Psoas muscle (tissue), 8 donors: ENCODE data around the gene EYS. TPM values are rescaled to one million over a fixed set of nuclear protein-coding genes. Genes with fewer than 3 reads are reported as not detected.

Experiments used
- ATAC-seq, 4 donors: fragments of 200-7000 bp; cut with Tn5 transposase; one replicate each; pipeline ENCODE4 v1.9.1; 2020; ENCODE audit warnings: moderate library complexity in 3 of 4, mild to moderate bottlenecking in 2 of 4
- DNase-seq, 2 donors: peaks; one replicate each; pipeline ENCODE4 v3.0.0-alpha.2; 2020
- H3K27ac ChIP-seq: fragments of 200-600 bp; one replicate; pipeline ENCODE4 v1.8.0; 2022
- H3K27me3 ChIP-seq, 3 donors: fragments of 200-600 bp in 1 of 3; one replicate each; pipeline versions ENCODE4 v1.6.1 to v1.8.0; 2013 to 2022; ENCODE audit warnings: low read length in 2 of 3, mild to moderate bottlenecking in 2 of 3, moderate library complexity in 1 of 3; ENCODE audit not compliant: insufficient read depth in 3 of 3
- H3K36me3 ChIP-seq, 2 donors: fragments of 200-600 bp in 1 of 2; one replicate each; pipeline versions ENCODE4 v1.6.1 to v1.8.0; 2013 to 2022; ENCODE audit warnings: low read depth in 1 of 2, mild to moderate bottlenecking in 1 of 2, moderate library complexity in 1 of 2; ENCODE audit not compliant: insufficient read depth in 1 of 2
- H3K4me1 ChIP-seq: fragments of 200-600 bp; one replicate; pipeline ENCODE4 v1.8.0; 2022
- H3K4me3 ChIP-seq: fragments of 200-600 bp; one replicate; pipeline ENCODE4 v1.8.0; 2022; ENCODE audit warnings: mild to moderate bottlenecking
- H3K9me3 ChIP-seq: fragments of 200-600 bp; one replicate; pipeline ENCODE4 v1.8.0; 2022
- WGBS, 3 donors: extraction: QIAGEN DNeasy Blood & Tissue Kit; methylation state at CpG; one replicate each; pipeline versions ENCODE4 v1.1.6 to v1.1.7; 2013; 5-methylcytosine and 5-hydroxymethylcytosine counted together
- intact Hi-C, 2 donors: fragments of 100-400 bp; cut with DNase I; formaldehyde crosslinking; loops; one replicate each; pipeline versions ENCODE4 v1.11.0 to v1.14.2; 2022
- polyA plus RNA-seq, 3 donors: library from polyadenylated mRNA; stranded (reverse); fragments of 200-250 nt; gene quantifications; one replicate each; pipeline ENCODE4 v1.2.3, GENCODE V29; 2013
- total RNA-seq, 4 donors: library from RNA; stranded (reverse); fragmentation: NEBNext Ultra II Directional in 2 of 4; extraction: Animal tissue kit (Norgen Biotek cat#: 25700) in 2 of 4; gene quantifications; one replicate each; pipeline versions ENCODE4 v1.2.1 to v1.2.4, GENCODE V29; 2021 to 2023
- TF ChIP-seq, protein P1 (sequence below): fragments of 200-600 bp; IDR thresholded peaks from one replicate; pipeline ENCODE4 v1.8.0; 2022; ENCODE audit warnings: antibody characterized with exemption
- donor health status: healthy with polysubstance abuse.
- donor health status: DM: no; HTN: no; CAD: no; lungs with moderate emphysema.
- donor health status: Bipolar disorder and iron deficiency.
- donor health status: healthy.
- donor health status: DM: yes; HTN: yes; CAD: no.
- donor health status: DM: no; HTN: no; CAD: no.
- donor health status: DM: no; HTN: no; CAD: no.
- donor health status: DM: yes; HTN: yes; CAD: no.

EYS gene
- total and polyA plus RNA-seq, 7 donors = under 0.01 TPM; not detected in 6

DNA sequence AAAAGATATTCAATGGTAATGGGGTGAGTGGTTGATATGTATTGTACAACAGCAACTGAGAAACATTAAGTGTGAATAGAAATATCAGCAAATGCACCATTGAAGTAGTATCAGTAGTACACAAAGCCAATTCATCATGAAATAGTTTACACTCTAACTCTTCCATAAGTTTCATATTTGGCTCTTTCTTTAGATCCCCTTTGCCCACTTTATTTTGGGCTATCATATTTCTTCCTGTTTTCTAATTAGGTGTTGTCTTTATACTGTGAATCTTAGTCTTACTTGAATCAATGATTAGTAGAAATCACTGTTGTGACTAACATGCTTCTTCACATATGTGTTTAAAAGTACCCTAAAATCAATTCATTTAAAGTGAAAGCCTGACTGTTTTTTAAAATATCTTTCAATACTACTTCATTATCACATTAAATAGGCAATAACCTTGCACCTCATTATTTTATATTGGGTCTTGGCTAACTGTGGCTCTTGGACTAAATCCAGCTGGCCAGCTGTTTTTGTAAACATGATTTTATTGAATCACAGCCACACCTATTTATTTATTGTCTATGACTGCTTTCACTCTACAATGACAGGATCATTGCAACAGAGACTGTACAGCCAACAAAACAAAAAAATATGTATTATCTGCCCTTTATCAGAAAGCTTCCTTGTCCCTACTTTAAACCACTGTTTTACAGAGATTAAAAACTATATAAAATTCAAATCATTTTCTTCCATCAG is 38.9 kb downstream of the EYS start:
- intact Hi-C loops = no loop called here
- Histone ChIP-seq H3K27me3 (no peaks in the 10 kb centered on the region), H3K36me3 (no peaks in the 10 kb centered on the region), H3K4me3 (no peak overlapping the region), H3K27ac (no peak overlapping the region), H3K9me3 (no peaks in the 10 kb centered on the region), H3K4me1 (no peaks in the 10 kb centered on the region)
- DNase-seq (no peak), ATAC-seq (no peak)
- TF ChIP-seq, protein P1, sequence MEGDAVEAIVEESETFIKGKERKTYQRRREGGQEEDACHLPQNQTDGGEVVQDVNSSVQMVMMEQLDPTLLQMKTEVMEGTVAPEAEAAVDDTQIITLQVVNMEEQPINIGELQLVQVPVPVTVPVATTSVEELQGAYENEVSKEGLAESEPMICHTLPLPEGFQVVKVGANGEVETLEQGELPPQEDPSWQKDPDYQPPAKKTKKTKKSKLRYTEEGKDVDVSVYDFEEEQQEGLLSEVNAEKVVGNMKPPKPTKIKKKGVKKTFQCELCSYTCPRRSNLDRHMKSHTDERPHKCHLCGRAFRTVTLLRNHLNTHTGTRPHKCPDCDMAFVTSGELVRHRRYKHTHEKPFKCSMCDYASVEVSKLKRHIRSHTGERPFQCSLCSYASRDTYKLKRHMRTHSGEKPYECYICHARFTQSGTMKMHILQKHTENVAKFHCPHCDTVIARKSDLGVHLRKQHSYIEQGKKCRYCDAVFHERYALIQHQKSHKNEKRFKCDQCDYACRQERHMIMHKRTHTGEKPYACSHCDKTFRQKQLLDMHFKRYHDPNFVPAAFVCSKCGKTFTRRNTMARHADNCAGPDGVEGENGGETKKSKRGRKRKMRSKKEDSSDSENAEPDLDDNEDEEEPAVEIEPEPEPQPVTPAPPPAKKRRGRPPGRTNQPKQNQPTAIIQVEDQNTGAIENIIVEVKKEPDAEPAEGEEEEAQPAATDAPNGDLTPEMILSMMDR = no peak

DNA sequence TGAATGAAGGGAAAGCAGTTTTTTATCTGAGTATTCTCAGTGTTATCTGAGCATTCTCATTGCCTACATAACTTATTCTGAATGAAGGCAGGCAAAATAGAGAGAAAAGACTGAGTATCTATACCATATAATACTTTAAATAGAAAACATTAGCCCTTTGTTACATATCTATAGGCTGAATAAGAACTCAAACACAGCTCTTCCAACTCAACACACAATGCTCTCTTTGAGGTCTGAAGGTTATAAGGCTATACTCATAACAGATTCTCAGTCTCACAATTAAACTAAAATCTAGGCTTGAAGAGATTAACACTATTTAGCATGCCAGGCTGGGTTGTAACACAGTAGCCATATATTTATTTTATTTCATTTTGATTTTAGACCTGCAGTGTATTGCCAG is 56.9 kb downstream of the EYS start:
- ATAC-seq = no peak
- Histone ChIP-seq H3K27ac (no peak overlapping the region), H3K4me1 (no peaks in the 10 kb centered on the region), H3K27me3 (no peaks in the 10 kb centered on the region), H3K36me3 (no peaks in the 10 kb centered on the region), H3K9me3 (no peaks in the 10 kb centered on the region), H3K4me3 (no peak overlapping the region)
- TF ChIP-seq, protein P1 = no peak
- intact Hi-C loops = no loop called here
- no peak for DNase-seq

DNA sequence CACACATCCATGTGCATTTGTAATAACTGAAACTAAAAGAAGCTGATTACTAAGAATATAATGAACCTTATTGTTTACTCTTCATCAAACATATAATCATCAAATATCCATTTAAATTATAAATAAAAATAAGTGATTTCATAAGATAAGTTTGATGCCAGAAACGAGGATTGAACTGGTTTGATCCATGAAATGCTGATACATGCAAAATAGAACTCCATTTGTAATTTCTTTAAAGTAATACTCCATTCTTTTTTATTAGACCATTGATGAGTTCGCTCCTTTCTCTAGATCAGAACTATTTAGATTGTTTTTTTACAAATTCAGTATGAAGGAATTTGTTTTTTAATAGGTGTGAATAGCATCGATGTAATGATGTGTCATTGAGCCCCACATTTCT is 57.6 kb downstream of the EYS start:
- Histone ChIP-seq H3K27me3 (no peaks in the 10 kb centered on the region), H3K27ac (no peak overlapping the region), H3K4me3 (no peak overlapping the region), H3K4me1 (no peaks in the 10 kb centered on the region), H3K36me3 (no peaks in the 10 kb centered on the region), H3K9me3 (no peaks in the 10 kb centered on the region)
- 53 to 73% (median 63%) methylated on average over 3 of the region's 3 CpGs for WGBS, 3 donors
- ATAC-seq (no peak), DNase-seq (no peak)
- intact Hi-C loops = no loop called here
- TF ChIP-seq, protein P1 = no peak

DNA sequence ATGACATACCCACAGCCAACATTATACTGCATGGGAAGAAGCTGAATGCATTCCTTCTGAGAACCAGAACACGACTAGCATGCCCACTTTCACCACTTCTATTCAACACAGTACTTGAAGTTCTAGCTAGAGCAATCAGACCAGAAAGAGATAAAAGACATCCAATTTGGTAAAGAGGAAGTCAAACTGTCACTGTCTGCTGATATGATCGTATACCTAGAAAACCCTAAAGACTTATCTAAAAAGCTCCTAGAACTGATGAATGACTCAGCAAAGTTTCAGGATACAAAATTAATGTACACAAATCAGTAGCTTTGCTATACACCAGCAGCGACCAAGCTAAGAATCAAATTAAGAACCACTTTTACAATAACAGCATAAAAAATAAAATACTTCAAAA is 60.5 kb downstream of the EYS start:
- Histone ChIP-seq H3K27me3 (no peaks in the 10 kb centered on the region), H3K4me1 (no peaks in the 10 kb centered on the region), H3K9me3 (no peaks in the 10 kb centered on the region), H3K4me3 (no peak overlapping the region), H3K36me3 (no peaks in the 10 kb centered on the region), H3K27ac (no peak overlapping the region)
- DNase-seq = no peak
- TF ChIP-seq, protein P1 = no peak
- 77 to 84% (median 80%) methylated on average over 3 of the region's 3 CpGs for WGBS, 3 donors
- no peak for ATAC-seq
- intact Hi-C loops = no loop called here

DNA sequence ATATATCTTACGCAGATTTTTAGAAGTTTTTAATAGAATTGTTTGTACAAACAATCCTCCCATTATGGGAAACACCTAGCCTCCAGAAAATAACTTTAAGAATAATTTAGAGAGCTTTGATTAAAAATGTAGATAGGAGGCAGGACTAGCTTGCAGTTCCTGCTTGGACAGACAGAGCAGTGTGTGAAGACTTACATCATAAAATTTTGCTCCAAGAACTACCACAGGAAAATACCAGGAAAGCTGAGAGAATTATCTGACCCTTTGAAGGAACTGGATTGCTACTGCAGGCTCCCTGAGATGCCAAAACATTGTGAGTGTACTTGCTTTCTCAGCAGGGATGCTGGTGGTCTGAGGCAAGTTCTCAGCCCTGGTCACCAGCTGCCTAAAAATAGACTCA is 64.2 kb downstream of the EYS start:
- H3K36me3 ChIP-seq = no peaks in the 10 kb centered on the region
- 87 to 95% (median 93%) methylated on average over 1 of the region's 1 CpG for WGBS, 3 donors
- no peak for ATAC-seq
- H3K27me3 ChIP-seq = no peaks in the 10 kb centered on the region
- no peak overlapping the region for H3K4me3 ChIP-seq
- TF ChIP-seq, protein P1 = no peak
- no peaks in the 10 kb centered on the region for H3K9me3 ChIP-seq
- no peaks in the 10 kb centered on the region for H3K4me1 ChIP-seq
- H3K27ac ChIP-seq = no peak overlapping the region
- DNase-seq = no peak
- intact Hi-C loops = no loop called here
